ENCODE measurements around the gene GALNT4. TPM values are rescaled to one million over a fixed set of nuclear protein-coding genes. Genes with fewer than 3 reads are reported as not detected.

GALNT4 gene
- polyA plus RNA-seq, 4 donors, result 8.1 to 10.8 (median 10.1) TPM

- no peak for DNase-seq (ENCODE audit: low read depth in 4 of 4, low spot score in 2 of 4)
Observed at GRCh38 chr12:89538897-89539296, 14.3 kb upstream of the GALNT4 start.

DNA sequence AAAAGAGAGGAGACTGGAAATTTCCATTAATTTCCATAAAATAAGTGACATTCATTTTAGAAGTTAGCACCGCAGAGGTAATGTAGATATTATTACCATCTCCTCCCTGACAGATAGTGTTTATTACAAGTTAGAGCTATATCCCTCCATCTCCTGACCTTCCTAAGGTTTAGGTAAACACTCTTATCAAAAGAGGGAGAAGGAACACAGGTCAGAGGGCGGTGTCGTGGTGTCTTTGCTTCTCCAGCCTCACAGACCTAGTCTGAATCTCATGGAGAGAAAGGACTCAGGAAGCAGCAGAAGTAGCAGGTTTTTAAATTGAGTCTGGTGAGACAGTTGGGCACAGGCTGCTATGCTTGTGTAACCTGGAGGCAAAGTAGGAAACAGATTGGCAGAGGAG lies 12.8 kb upstream of the GALNT4 start:
- DNase-seq (ENCODE audit: low read depth in 4 of 4, low spot score in 2 of 4), result no peak

DNA sequence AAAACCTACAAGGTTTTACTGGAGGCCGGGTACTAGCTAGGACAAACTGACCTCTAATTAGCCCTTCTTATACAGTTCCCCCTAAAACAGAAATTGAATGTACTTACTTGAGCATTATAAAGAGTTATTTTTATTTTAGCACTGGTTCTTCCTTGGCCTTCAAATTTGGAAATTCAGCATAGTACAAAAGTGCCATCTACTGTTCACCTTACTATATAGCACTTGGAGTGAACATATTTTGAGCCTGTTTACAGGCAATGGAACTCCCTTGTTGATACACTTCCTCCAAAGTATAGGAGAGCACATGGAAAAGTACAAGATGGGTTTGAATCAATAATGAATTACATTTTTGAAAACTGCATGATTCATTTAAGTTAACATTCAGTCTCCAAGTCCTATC lies 5.1 kb upstream of the GALNT4 start:
- DNase-seq (ENCODE audit: low read depth in 4 of 4, low spot score in 2 of 4), result peak in 1 of 4 donors; percentile 49

GRCh38 chr12:89528434-89528833 lies 3.8 kb upstream of the GALNT4 start:
- DNase-seq (ENCODE audit: low read depth in 4 of 4, low spot score in 2 of 4), result no peak

DNA sequence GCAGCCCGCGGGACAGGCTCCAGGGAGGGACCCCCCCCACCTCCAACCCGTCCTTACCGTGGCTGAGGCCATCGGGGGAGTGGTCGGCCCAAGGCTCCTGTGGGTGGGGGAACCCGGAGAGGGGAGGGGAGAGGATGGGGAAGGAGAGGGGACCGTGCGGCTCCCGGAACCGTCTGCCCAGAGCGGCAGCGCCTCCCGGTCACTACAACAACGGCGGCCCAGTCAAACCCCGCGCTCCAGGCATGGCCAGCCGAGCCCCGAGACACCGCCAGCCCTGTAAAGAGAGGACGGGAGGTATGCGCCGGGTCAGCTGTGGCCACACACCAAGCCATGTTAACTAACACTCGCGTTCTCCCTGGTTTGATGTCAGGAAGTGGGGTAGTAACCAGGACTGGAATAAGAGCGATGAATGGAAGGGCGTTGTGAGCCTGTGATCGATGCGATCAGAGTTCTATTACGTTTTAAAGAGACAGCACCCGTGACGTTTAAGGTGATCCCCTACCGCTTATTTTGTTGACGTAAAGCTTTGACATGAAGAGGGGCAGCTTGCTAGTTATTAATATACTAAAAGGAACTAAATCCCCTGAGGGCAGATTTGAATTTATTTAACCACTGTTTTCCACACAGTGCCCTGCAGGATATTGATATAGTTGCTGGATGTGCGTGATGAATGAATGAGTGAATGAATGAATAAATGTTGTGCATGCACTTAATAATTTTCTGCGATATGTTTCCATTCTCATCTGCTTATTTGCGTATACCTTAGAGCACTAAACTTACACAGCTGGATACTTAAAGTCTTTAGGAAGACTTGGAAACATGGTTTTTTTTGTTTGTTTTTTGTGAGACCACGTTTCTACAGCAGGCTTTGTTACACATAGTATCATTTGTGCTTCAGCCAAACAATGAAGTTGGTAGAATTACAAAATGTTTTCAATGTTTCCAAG lies 1.5 kb upstream of the GALNT4 start, which contains the start of gene POC1B:
POC1B (minus strand) TSS at position 224 of the 947 bp plus-strand sequence; CDS start at position 72, 152 bp downstream.
- peak in 3 of 4 donors; percentile 69 to 77 (median 76) for DNase-seq (ENCODE audit: low read depth in 4 of 4, low spot score in 2 of 4)

DNA sequence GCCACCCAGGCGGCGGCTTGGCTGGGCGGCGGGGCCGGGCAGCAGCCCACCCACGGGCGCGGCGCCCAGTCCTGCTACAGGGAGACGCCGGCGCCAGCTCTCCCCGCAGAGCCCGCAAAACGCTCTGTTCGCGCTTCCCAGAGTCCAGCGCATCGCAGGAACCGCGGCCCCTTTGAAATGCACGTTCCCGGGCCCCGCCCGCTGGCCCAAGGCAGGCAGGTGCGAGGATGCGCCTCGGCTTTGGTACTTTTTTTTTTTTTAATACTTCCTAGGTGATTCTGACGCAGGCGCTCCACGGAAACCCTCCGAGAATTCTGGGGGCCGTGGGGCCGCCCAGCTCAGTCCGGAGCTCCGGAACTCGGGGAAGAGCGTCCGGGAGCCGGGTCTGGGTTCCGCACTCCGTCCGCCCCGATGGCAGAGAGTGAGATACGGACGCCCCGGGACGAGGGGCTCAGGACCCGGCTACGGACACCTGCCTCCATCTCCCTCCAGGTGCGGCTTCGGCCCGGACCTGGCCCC lies 768 bp upstream of the GALNT4 start:
- peak in 1 of 4 donors; percentile 33 for DNase-seq (ENCODE audit: low read depth in 4 of 4, low spot score in 2 of 4)

- no peak for DNase-seq (ENCODE audit: low read depth in 4 of 4, low spot score in 2 of 4)
Observed at GRCh38 chr12:89523843-89524540, 604 bp downstream of the GALNT4 start.

GRCh38 chr12:89523393-89523792 lies 1.2 kb downstream of the GALNT4 start:
- DNase-seq (ENCODE audit: low read depth in 4 of 4, low spot score in 2 of 4), result no peak

- no peak for DNase-seq (ENCODE audit: low read depth in 4 of 4, low spot score in 2 of 4)
Observed at GRCh38 chr12:89521364-89522223, 3.0 kb downstream of the GALNT4 start.

- no peak for DNase-seq (ENCODE audit: low read depth in 4 of 4, low spot score in 2 of 4)
Observed at GRCh38 chr12:89517720-89518119, 6.9 kb downstream of the GALNT4 start.

DNA sequence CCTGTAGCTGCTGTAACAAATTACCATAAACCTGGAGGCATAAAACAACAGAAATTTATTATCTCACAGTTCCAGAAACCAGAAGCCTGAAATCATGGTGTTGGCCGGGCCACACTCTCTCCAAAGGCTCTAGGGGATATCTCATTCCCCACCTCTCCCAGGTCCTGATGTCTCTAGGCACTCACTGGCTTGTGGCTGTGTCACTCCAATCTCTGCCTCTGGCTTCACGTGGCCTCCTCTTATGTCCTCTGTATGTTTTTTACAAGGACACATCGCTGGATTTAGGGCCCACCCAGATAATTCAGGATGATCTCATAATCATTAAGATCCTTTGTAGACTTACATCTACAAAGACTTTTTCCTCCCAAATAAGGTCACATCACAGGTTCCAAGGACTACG lies 8.0 kb downstream of the GALNT4 start:
- DNase-seq (ENCODE audit: low read depth in 4 of 4, low spot score in 2 of 4), result no peak

GRCh38 chr12:89514751-89515150 lies 9.8 kb downstream of the GALNT4 start:
- DNase-seq (ENCODE audit: low read depth in 4 of 4, low spot score in 2 of 4), result no peak

GRCh38 chr12:89513544-89513943 lies 11.1 kb downstream of the GALNT4 start:
- no peak for DNase-seq (ENCODE audit: low read depth in 4 of 4, low spot score in 2 of 4)

GRCh38 chr12:89507015-89507824 lies 17.4 kb downstream of the GALNT4 start:
- DNase-seq (ENCODE audit: low read depth in 4 of 4, low spot score in 2 of 4), result no peak

- no peak for DNase-seq (ENCODE audit: low read depth in 4 of 4, low spot score in 2 of 4)
Observed at GRCh38 chr12:89506050-89506449, 18.5 kb downstream of the GALNT4 start.

GRCh38 chr12:89504560-89505346 lies 19.8 kb downstream of the GALNT4 start:
- DNase-seq (ENCODE audit: low read depth in 4 of 4, low spot score in 2 of 4), result no peak

DNA sequence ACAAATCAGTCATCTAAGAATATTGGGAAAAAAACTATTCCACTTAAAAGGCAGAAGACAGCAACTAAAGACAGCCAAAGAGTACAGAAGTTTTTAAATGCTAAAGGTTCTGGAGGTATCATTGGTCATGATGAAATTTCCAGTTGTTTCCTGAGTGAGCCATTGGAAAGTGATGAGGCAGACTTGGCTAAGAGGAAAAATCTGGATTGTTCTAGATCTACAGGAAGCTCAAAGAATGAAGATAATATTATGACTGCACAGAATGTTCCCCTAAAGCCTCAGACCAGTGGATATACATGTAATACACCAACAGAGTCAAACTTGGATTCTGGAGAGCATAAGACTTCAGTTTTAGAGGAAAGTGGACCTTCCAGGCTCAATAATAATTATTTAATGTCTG lies 22.8 kb downstream of the GALNT4 start:
- no peak for DNase-seq (ENCODE audit: low read depth in 4 of 4, low spot score in 2 of 4)

DNA sequence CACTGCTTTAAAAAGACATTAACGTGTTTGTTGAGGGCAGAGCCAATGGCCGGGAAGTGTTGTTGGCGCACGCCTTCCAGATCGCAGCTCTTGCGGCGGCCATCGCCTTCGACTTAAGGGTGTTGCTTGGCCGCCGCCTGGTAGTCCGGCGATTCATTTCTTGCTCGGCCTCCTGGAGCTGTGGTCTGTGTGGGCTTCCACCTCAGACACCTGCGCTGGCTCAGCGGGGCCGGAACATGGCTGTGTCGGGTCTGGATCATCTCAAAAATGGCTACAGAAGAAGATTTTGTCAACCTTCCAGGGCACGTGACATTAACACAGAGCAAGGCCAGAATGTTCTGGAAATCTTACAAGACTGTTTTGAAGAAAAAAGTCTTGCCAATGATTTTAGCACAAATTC lies 24.7 kb downstream of the GALNT4 start:
- DNase-seq (ENCODE audit: low read depth in 4 of 4, low spot score in 2 of 4), result no peak

- no peak for DNase-seq (ENCODE audit: low read depth in 4 of 4, low spot score in 2 of 4)
Observed at GRCh38 chr12:89497467-89497866, 27.1 kb downstream of the GALNT4 start.

All from left renal cortex interstitium (tissue), 4 donors.